ENCODE measurements around the gene SPHKAP. TPM values are rescaled to one million over a fixed set of nuclear protein-coding genes. Genes with fewer than 3 reads are reported as not detected.
"Not testable (repeated sequence)": the region's sequence is repeated elsewhere in the genome, so short reads cannot be mapped to it uniquely, and the experiment has no call there.

SPHKAP gene
- total RNA-seq, 1 experiment from 2014 or later, result not detected

DNA sequence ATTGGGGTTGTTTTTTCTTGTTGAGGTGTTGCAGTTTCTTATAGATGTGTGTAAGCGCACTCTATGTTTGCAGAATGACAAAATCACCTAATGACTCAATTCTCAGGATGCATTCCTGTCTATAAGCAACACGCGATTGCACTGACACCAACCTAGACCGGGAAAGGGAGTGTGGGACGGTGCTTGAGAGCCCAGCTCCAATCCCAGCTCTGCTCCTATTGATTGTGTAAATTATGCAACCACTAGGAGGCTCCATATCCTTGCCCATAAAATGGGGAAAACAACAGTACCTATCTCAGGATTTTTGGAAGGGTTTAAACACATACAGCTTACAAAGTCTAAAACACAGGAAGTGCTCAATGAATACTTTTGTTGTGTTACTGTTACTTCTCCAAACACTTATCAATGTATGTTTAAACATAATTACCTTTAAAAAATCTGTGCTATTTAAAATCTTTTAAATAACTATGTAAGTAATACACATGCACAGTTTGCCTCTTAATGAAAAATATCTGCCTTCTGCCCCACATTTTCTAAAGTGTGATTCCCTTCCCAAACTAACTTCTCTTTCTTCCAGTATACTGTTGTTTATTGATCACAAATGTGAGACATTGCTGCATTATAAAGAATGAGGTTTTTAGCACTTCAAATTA, 132.5 kb downstream of the SPHKAP start:
- DNase-seq (ENCODE audit: extremely low read depth, low read depth), result peak; percentile 72

GRCh38 chr2:228040995-228041394, 140.5 kb downstream of the SPHKAP start:
- DNase-seq (ENCODE audit: extremely low read depth, low read depth), result no peak

DNA sequence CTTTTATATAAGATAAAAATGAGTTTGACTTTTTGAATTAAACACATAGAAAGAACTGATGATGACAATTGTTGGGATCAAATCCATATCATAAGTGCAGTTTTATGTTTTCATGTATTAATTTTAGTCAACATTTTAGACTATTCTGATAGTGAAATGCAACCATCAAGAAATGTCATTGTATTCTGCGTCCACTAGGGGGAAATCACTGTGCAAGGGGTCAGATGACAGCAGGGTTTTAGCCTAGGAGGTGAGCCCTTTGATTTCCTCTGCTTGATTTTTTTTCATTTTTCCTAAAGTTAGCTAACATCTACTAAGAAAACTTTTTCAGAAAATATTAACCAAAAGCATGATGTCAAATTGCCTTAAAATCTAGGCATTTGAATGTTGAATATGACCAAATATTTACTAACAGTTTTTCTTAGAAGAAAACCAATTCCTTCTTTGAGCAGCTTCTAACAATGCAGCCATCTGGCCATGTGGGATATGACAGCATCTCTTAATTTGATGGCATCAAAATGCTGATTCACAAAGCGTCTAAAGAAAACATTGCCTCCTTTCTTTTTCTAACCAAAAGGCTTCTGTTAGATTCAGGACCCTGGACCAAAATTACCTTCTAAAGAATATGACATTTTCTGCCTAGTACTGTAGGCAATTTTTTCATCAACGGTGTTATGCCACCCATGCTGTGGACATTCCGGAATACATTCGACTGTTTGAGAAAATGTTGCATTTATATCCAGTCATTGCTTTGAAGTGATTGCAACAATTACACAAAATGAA, 141.5 kb downstream of the SPHKAP start:
- peak; percentile 43 for DNase-seq (ENCODE audit: extremely low read depth, low read depth)

- no peak for DNase-seq (ENCODE audit: extremely low read depth, low read depth)
These were observed 142.5 kb downstream of the SPHKAP start for GRCh38 chr2:228038967-228039366.

DNA sequence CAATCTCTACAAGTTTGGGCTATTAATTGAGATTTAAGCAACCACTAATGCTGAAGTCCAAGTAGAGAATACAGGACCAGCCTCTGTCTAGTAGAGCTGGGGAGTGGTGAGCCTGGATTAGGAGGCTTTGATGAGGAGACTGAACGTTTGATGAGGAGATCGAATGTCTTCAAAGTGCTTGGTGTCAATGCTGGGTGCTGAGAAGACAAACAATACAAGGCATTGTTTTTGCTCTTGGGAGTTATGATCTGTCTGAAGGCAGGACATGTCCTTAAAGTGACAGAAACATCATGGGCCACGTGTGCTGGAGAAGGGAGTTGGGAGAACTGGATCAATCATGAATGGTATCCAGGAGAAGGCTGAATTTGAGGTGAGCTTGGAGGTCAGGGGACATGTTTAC, 143.6 kb downstream of the SPHKAP start:
- no peak for DNase-seq (ENCODE audit: extremely low read depth, low read depth)

DNA sequence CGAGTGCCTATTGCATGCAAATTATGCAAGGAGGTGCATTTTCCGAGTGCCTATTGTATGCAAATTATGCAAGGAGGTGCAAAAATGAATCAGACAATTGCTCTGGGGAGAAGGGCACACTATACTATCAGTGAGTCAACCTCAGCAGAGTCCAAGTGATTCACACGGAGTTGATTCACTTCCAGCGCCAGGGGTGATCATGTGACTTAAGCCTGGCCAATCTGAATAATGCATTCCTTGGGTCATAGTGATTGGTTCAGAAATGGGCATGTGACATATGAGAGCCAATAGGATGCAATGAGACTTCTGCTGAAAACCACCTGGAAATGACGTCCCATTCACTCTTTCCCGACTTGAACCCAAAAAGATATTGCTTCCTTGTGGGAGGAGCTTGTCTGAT, 157.9 kb downstream of the SPHKAP start:
- DNase-seq (ENCODE audit: extremely low read depth, low read depth), result peak; percentile 26

- DNase-seq (ENCODE audit: extremely low read depth, low read depth), result no peak
These were observed 163.2 kb downstream of the SPHKAP start for GRCh38 chr2:228018311-228018710.

DNA sequence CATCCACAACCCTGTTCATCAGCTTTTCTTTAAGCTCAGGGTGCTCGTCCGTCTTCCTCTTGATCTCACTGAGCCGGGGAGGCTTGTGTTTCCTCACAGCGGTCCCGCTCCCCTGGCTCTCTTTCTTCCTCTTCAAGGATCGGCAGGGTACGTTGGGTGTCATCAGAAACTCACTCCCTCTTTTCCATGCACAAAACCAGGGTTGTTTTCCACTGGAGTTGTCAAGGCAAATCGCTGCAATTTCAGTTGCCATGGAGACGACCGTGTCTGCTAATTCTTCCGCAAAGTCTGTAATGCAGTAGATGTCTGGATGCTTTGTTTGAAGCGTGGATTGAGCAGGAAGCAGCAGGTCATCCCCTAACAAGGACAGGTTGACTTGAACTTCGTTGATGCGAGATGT, 163.7 kb downstream of the SPHKAP start:
- no peak for DNase-seq (ENCODE audit: extremely low read depth, low read depth)

DNA sequence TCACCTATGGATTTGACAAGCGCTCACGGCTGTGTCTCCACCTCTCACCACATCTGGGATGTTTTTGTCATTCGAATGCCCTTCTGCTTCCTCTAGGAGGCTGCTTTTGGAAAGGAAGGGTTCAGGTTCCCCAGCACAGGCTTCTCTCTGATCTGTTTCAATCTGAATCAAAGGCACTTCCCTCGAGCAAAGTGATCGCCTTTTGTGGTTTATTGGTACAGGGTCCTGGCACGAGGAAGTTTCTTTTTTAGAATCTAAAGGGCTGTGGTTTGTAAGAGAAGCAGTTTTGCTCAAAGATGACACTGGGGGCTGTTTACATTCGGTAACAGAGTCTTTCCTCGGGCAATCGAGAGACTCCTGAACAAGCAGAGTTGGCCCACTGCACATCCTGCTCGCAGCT, 165.1 kb downstream of the SPHKAP start:
- DNase-seq (ENCODE audit: extremely low read depth, low read depth), result no peak

DNA sequence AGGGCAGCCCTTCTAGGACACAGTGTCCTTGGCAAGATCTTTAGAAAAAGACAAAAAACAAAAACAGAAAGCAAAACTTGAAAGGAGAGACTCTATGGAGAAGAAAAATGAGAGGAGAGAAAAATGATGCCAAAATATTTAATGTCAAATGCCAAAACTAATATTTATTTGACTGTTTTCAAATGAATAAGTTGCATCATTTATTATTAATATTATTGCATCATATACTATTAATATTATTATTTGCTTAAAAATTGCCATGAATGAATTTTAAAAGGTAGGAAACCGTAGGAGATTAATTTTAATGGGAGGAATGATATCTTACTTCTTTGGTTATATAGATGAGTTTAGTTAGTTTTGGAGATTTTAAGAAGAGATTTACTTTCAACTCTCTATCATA, 165.7 kb downstream of the SPHKAP start:
- no peak for DNase-seq (ENCODE audit: extremely low read depth, low read depth)

DNA sequence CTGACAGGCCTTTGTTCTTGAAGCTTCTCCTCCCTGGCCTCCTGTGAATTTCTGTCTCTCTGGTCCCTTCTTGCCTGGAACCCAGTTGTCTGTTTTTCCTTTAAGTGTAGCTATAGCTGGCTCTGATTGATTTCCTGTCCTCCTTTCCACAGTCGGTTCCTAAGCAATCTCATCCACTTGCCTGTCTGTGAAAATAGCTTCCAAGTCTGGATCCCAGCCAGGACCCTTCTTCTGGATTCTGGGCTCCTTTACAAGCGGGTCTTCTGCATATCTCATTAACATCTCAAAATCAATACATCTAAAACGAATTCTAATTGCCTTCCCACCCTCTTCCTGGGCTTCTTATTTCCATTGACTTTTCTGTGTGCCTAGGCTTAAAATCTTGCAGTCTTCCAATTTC, 185.1 kb downstream of the SPHKAP start:
- no peak for DNase-seq (ENCODE audit: extremely low read depth, low read depth)

DNA sequence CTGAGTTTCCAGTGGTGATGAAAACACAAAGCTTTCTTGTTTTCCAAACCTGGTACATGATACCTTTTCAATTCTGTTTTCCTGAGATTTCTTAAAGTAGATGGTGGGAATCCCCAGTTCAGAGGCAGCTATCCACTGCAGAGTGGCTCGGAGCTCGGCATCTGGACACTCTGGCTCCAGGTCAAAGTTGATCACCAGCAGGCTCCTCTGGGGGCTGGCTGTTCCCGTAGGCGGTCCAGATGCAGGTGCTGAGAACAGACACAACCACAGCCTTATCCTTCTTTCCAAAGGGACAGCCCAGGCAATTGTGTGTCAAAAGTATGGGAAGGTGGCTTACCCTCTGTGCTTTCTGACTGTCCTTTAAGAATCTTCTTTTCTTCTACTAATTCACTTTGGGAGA, 190.6 kb downstream of the SPHKAP start:
- DNase-seq (ENCODE audit: extremely low read depth, low read depth), result no peak

GRCh38 chr2:227973241-227973640, 208.2 kb downstream of the SPHKAP start:
- DNase-seq (ENCODE audit: extremely low read depth, low read depth), result no peak

- DNase-seq (ENCODE audit: extremely low read depth, low read depth), result no peak
These were observed 209.8 kb downstream of the SPHKAP start for GRCh38 chr2:227971619-227972230.

DNA sequence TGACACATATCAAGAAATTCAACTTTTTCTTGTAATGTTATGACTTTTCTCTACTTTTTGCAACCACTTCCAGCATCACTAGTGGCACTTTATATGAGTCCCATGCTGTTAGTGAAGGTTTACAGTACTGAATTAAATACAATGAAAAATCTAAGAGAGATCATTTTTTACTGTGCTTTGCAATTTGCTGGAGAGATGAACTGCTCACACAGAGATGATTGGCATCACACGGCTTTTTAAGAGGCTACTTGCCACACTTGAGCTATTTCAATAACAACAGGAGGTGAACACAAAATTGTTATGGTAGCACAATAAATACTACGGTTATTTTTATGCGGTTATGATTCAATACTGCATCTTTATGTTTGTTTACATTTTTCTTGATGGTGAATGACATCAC, 221.2 kb downstream of the SPHKAP start:
- DNase-seq (ENCODE audit: extremely low read depth, low read depth), result no peak

- DNase-seq (ENCODE audit: extremely low read depth, low read depth), result no peak
These were observed 238.5 kb downstream of the SPHKAP start for GRCh38 chr2:227942965-227943364.

GRCh38 chr2:227942021-227942420, 239.5 kb downstream of the SPHKAP start:
- no peak for DNase-seq (ENCODE audit: extremely low read depth, low read depth)

DNA sequence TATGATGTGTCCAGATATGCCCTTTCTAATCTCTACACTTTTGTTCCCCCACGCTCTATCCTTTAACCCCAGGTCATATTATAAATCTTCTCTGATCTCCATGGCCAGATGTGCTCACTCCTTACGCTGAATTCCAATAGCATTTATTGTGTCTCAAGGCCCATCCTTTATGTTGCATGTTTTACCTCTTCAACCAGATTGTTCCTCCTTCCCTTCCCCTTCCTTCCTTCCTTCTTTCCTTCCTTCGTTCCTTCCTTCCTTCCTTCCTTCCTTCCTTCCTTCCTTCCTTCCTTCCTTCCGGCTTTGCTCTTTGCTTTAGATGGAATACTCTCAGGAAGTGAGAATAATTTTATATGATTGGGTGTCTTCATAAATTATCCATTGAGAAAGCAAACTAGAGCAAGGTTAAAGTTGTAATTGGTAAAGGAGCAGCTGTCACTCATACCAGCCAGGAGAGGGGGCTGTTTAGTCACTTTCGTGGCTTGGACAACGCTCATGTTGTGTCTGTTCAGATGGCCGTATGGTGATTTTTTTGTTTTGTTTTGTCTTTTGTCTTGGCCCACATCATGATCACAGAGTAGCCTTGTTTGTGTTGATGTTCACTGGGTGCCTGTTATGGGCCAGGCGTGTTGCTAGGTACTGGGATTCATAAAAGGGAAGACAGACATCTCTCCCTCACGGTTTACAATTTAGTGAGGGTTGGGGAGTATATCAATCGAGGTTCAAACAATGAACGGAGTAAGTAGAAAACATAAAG, 242.0 kb downstream of the SPHKAP start:
- DNase-seq (ENCODE audit: extremely low read depth, low read depth), result peak; percentile 64

- not testable (repeated sequence) for DNase-seq (ENCODE audit: extremely low read depth, low read depth)
These were observed 245.2 kb downstream of the SPHKAP start for GRCh38 chr2:227936249-227936648.

- no peak for DNase-seq (ENCODE audit: extremely low read depth, low read depth)
These were observed 247.6 kb downstream of the SPHKAP start for GRCh38 chr2:227933884-227934283.

- no peak for DNase-seq (ENCODE audit: extremely low read depth, low read depth)
These were observed 249.1 kb downstream of the SPHKAP start for GRCh38 chr2:227932403-227932802.

Measured in NCI-H460 (cell line).